GM12878 (cell line): Measurements from ENCODE around the gene GPN2. TPM values are rescaled to one million over a fixed set of nuclear protein-coding genes. Genes with fewer than 3 reads are reported as not detected.

Source experiments
- ATAC-seq: fragments of 200-7000 bp; cut with Tn5 transposase; 3 replicates; pipeline ENCODE4 v1.9.1; 2020; ENCODE audit warnings: mild to moderate bottlenecking, moderate library complexity
- BruUV-seq: library from RNA; stranded (reverse); fragments of 400-500 nt; replicated peaks from 2 replicates; lab custom pipeline; 2021; lab: Mats Ljungman, UMichigan
- CTCF ChIA-PET: fragments of 300-600 bp; sonication (Branson Sonifier 250); formaldehyde crosslinking; extraction: SDS; loops from one replicate; lab custom pipeline; 2021; ENCODE audit warnings: inconsistent platforms; lab: Yijun Ruan, JAX
- POLR2A ChIA-PET: fragments of 350-600 bp; formaldehyde crosslinking; extraction: SDS; loops from one replicate; lab custom pipeline; 2021; ENCODE audit warnings: inconsistent platforms; lab: Charles Lee
- RAD21 ChIA-PET: fragments of 300-600 bp; sonication (Branson Sonifier 250); formaldehyde crosslinking; loops from one replicate; lab custom pipeline; 2023; ENCODE audit warnings: antibody characterized with exemption; ENCODE audit not compliant: unreplicated experiment; lab: Charles Lee
- SMC1A ChIA-PET: fragments of 300-600 bp; sonication (Branson Sonifier 250); formaldehyde crosslinking; loops from one replicate; lab custom pipeline; 2023; ENCODE audit not compliant: unreplicated experiment, uncharacterized antibody; lab: Charles Lee
- DNase-seq: peaks from one replicate; pipeline ENCODE4 v3.0.0-alpha.2; 2011; ENCODE audit warnings: low read depth, low spot score
- FAIRE-seq: peaks from 3 replicates; lab custom pipeline; 2011; peaks lifted over from hg19 to GRCh38; lab: Jason Lieb, UNC
- H2AFZ ChIP-seq: 2 replicates; pipeline ENCODE4 v1.6.0; 2011; ENCODE audit warnings: low read depth, low read length, control low read depth; ENCODE audit not compliant: control insufficient read depth
- H3K27ac ChIP-seq: 2 replicates; pipeline ENCODE4 v1.5.1; 2011; ENCODE audit warnings: control low read depth; ENCODE audit not compliant: control insufficient read depth, insufficient read depth
- H3K27me3 ChIP-seq, 2 experiments: replicated peaks in 1 of 2; 2 replicates each; pipeline versions ENCODE4 v1.6.0 to v1.6.1; 2011; ENCODE audit warnings: low read length in 1 of 2; ENCODE audit not compliant: control insufficient read depth in 2 of 2, insufficient read depth in 2 of 2
- H3K36me3 ChIP-seq, 2 experiments: 2 replicates each; pipeline ENCODE4 v1.5.1; 2011; ENCODE audit warnings: low read length in 1 of 2; ENCODE audit not compliant: control insufficient read depth in 2 of 2, insufficient read depth in 2 of 2
- H3K4me1 ChIP-seq: 2 replicates; pipeline ENCODE4 v1.6.1; 2011; ENCODE audit warnings: mild to moderate bottlenecking, low read length, moderate library complexity, mixed read lengths; ENCODE audit not compliant: control insufficient read depth, insufficient read depth
- H3K4me2 ChIP-seq: 2 replicates; pipeline ENCODE4 v1.6.0; 2011; ENCODE audit warnings: control low read depth; ENCODE audit not compliant: control insufficient read depth, insufficient read depth
- H3K4me3 ChIP-seq: fragments of 200-600 bp; sonication (generic); 2 replicates; pipeline ENCODE4 v1.5.1; 2016
- H3K79me2 ChIP-seq: 2 replicates; pipeline ENCODE4 v1.6.0; 2011; ENCODE audit warnings: low read length; ENCODE audit not compliant: control insufficient read depth, insufficient read depth
- H3K9ac ChIP-seq: 2 replicates; pipeline ENCODE4 v1.8.0; 2011; ENCODE audit warnings: low read length, control low read depth, mixed read lengths; ENCODE audit not compliant: control insufficient read depth, insufficient read depth
- H3K9me3 ChIP-seq: replicated peaks from 3 replicates; pipeline ENCODE4 v1.5.1; 2011; ENCODE audit warnings: mild to moderate bottlenecking, low read length; ENCODE audit not compliant: control insufficient read depth, insufficient read depth
- H4K20me1 ChIP-seq: 2 replicates; pipeline ENCODE4 v1.6.0; 2011; ENCODE audit not compliant: control insufficient read depth, insufficient read depth
- MYC ChIP-seq: IDR thresholded peaks from 2 replicates; pipeline ENCODE4 v1.6.1; 2011; ENCODE audit warnings: mild to moderate bottlenecking, low read length, moderate library complexity, inconsistent platforms; ENCODE audit not compliant: insufficient read depth, insufficient replicate concordance, insufficient read length, severe bottlenecking
- NFXL1 ChIP-seq: fragments of 450-650 bp; IDR thresholded peaks from 2 replicates; pipeline ENCODE4 v1.6.1; 2017; ENCODE audit warnings: antibody characterized with exemption, mild to moderate bottlenecking, borderline replicate concordance
- PBX3 ChIP-seq: IDR thresholded peaks from 2 replicates; pipeline ENCODE4 v1.6.1; 2011; ENCODE audit warnings: mild to moderate bottlenecking, low read depth, low read length, moderate library complexity; ENCODE audit not compliant: insufficient replicate concordance
- POLR2AphosphoS5 ChIP-seq: IDR thresholded peaks from 2 replicates; pipeline ENCODE4 v1.6.1; 2011; ENCODE audit warnings: mild to moderate bottlenecking, low read length, inconsistent platforms
- PRDM15 ChIP-seq: fragments of 450-650 bp; formaldehyde crosslinking; IDR thresholded peaks from 2 replicates; pipeline ENCODE4 v1.4.0; 2020; ENCODE audit warnings: mild to moderate bottlenecking, moderate library complexity
- RB1 ChIP-seq: fragments of 450-650 bp; formaldehyde crosslinking; IDR thresholded peaks from 2 replicates; pipeline ENCODE4 v1.6.1; 2017; ENCODE audit warnings: mild to moderate bottlenecking, borderline replicate concordance
- SMAD1 ChIP-seq: fragments of 450-650 bp; IDR thresholded peaks from 2 replicates; pipeline ENCODE4 v1.6.1; 2018; ENCODE audit warnings: mild to moderate bottlenecking, low read depth; ENCODE audit not compliant: partially characterized antibody
- SMC3 ChIP-seq: IDR thresholded peaks from 2 replicates; pipeline ENCODE4 v1.6.1; 2011; ENCODE audit warnings: low read length, improper control_type of control experiment, borderline replicate concordance
- SRF ChIP-seq, 2 experiments: IDR thresholded peaks; 2 replicates each; pipeline ENCODE4 v1.6.1; 2011; ENCODE audit warnings: low read depth in 2 of 2, low read length in 2 of 2, mild to moderate bottlenecking in 1 of 2, moderate library complexity in 1 of 2
- STAT3 ChIP-seq: IDR thresholded peaks from 2 replicates; pipeline ENCODE4 v1.6.1; 2011; ENCODE audit warnings: low read depth, low read length, improper control_type of control experiment
- ZNF274 ChIP-seq: IDR thresholded peaks from one replicate; pipeline ENCODE4 v1.8.0; 2011; ENCODE audit not compliant: insufficient read length, insufficient read depth
- WGBS: methylation state at CpG from one replicate; pipeline ENCODE4 v1.1.6; 2016; ENCODE audit warnings: low lambda C conversion rate; ENCODE audit not compliant: insufficient replicate concordance, insufficient coverage; ENCODE audit errors: missing lambda C conversion rate; 5-methylcytosine and 5-hydroxymethylcytosine counted together
- in situ Hi-C: fragments of 300-500 bp; cut with MboI; formaldehyde crosslinking; loops from 9 replicates; pipeline ENCODE4 v1.14.3; 2018; ENCODE audit warnings: mixed read lengths
- intact Hi-C: fragments of 100-400 bp; cut with micrococcal nuclease; formaldehyde crosslinking; loops from one replicate; pipeline ENCODE4 v1.14.2; 2022; ENCODE audit not compliant: unreplicated experiment
- polyA plus RNA-seq, 11 experiments: library from polyadenylated mRNA; depleted of rRNA in 4 of 11; unstranded in 6 of 11; stranded (reverse) in 5 of 11; fragments of >200 nt; fragmentation: Nextera tagmentation in 4 of 11; fragmentation: Illumina TruSeq in 1 of 11; extraction: Ambion mirVana in 4 of 11; extraction: Trizol in 1 of 11; gene quantifications; 1 replicate in 1 of 11; 2 replicates in 10 of 11; pipeline versions ENCODE4 v1.2.1 to v1.2.3, GENCODE V29; 2011 to 2016; ENCODE audit warnings: inconsistent platforms in 2 of 11, missing spikeins in 2 of 11, low read depth in 1 of 11
- total RNA-seq, 4 experiments: library from RNA; depleted of rRNA in 3 of 4; stranded (reverse); fragments of >200 nt in 3 of 4; fragmentation: Illumina TruSeq in 1 of 4; extraction: Trizol in 1 of 4; gene quantifications; 2 replicates each; pipeline versions ENCODE4 v1.2.1 to v1.2.3, GENCODE V29; 2013 to 2021
- TF ChIP-seq, protein P1 (sequence below): IDR thresholded peaks from 2 replicates; pipeline ENCODE4 v1.6.1; 2012; ENCODE audit warnings: mild to moderate bottlenecking, low read depth, low read length
- TF ChIP-seq, protein P2 (sequence below): IDR thresholded peaks from 2 replicates; pipeline ENCODE4 v1.6.1; 2012; ENCODE audit warnings: low read depth, low read length, improper control_type of control experiment

GPN2 gene
- total and polyA plus RNA-seq, 10 of the 15 experiments (the other 5 are each of a cell fraction or from before 2014, with no cell fraction given): 8.3 to 61.4 (median 23.3) TPM

GRCh38 chr1:26936823-26937222, 46.7 kb upstream of the GPN2 start:
- no peak overlapping the region for H3K27ac ChIP-seq
- H3K79me2 ChIP-seq: peaks cover 2% of the 10 kb centered on the region
- DNase-seq: no peak
- H2AFZ ChIP-seq: no peak overlapping the region
- no peak overlapping the region for H3K9ac ChIP-seq
- no peak for FAIRE-seq
- no peak overlapping the region for H3K4me3 ChIP-seq
- ChIA-PET SMC1A (no interaction called here), POLR2A (no interaction called here), RAD21 (no interaction called here), CTCF (no interaction called here)
- intact Hi-C loops: no loop called here
- peaks cover 4% of the 10 kb centered on the region; the same call in 1 of the 2 replicates for H3K4me1 ChIP-seq
- H4K20me1 ChIP-seq: no peaks in the 10 kb centered on the region
- H3K27me3 ChIP-seq: no peaks in the 10 kb centered on the region
- in situ Hi-C loops: no loop called here
- H3K9me3 ChIP-seq: no peaks in the 10 kb centered on the region
- H3K36me3 ChIP-seq: peaks cover 8 to 16% of the 10 kb centered on the region in 2 experiments; a peak in 3 of 4 replicates
- ATAC-seq: no peak
- BruUV-seq: no TSS peak
- WGBS: 80% methylated on average over 6 of the region's 6 CpGs
- H3K4me2 ChIP-seq: no peak overlapping the region
- no peak for TF ChIP-seq SMC3
- TF ChIP-seq, protein P1, sequence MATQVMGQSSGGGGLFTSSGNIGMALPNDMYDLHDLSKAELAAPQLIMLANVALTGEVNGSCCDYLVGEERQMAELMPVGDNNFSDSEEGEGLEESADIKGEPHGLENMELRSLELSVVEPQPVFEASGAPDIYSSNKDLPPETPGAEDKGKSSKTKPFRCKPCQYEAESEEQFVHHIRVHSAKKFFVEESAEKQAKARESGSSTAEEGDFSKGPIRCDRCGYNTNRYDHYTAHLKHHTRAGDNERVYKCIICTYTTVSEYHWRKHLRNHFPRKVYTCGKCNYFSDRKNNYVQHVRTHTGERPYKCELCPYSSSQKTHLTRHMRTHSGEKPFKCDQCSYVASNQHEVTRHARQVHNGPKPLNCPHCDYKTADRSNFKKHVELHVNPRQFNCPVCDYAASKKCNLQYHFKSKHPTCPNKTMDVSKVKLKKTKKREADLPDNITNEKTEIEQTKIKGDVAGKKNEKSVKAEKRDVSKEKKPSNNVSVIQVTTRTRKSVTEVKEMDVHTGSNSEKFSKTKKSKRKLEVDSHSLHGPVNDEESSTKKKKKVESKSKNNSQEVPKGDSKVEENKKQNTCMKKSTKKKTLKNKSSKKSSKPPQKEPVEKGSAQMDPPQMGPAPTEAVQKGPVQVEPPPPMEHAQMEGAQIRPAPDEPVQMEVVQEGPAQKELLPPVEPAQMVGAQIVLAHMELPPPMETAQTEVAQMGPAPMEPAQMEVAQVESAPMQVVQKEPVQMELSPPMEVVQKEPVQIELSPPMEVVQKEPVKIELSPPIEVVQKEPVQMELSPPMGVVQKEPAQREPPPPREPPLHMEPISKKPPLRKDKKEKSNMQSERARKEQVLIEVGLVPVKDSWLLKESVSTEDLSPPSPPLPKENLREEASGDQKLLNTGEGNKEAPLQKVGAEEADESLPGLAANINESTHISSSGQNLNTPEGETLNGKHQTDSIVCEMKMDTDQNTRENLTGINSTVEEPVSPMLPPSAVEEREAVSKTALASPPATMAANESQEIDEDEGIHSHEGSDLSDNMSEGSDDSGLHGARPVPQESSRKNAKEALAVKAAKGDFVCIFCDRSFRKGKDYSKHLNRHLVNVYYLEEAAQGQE: no peak
- TF ChIP-seq PRDM15 (CRISPR knock-in tag): no peak
- no peak for TF ChIP-seq SRF (IDR thresholded peaks at IDR 0.05; ENCODE audit: low read depth in 2 of 2, low read length in 2 of 2)
- no peak for TF ChIP-seq ZNF274
- no peak for TF ChIP-seq MYC
- TF ChIP-seq, protein P2, sequence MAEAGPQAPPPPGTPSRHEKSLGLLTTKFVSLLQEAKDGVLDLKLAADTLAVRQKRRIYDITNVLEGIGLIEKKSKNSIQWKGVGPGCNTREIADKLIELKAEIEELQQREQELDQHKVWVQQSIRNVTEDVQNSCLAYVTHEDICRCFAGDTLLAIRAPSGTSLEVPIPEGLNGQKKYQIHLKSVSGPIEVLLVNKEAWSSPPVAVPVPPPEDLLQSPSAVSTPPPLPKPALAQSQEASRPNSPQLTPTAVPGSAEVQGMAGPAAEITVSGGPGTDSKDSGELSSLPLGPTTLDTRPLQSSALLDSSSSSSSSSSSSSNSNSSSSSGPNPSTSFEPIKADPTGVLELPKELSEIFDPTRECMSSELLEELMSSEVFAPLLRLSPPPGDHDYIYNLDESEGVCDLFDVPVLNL: no peak
- TF ChIP-seq RB1: no peak
- TF ChIP-seq POLR2AphosphoS5: no peak
- no peak for TF ChIP-seq STAT3
- TF ChIP-seq SMAD1: no peak
- TF ChIP-seq NFXL1: no peak
- TF ChIP-seq PBX3: no peak
